H9 (cell line): ENCODE measurements around the gene RIMS1. TPM values are rescaled to one million over a fixed set of nuclear protein-coding genes. Genes with fewer than 3 reads are reported as not detected.

Source experiments
- DNase-seq: peaks from one replicate; pipeline ENCODE4 v3.0.0-alpha.2; 2017
- H2AFZ ChIP-seq: one replicate; pipeline ENCODE4 v1.6.1; 2013; ENCODE audit warnings: mild to moderate bottlenecking, low read length, control low read depth, moderate library complexity
- H2AK5ac ChIP-seq: 2 replicates; pipeline ENCODE4 v1.6.1; 2013; ENCODE audit warnings: low read length, control low read depth, mixed read lengths; ENCODE audit not compliant: insufficient read length
- H2BK120ac ChIP-seq: one replicate; pipeline ENCODE4 v1.6.1; 2013; ENCODE audit warnings: low read depth, mild to moderate bottlenecking, low read length, control low read depth, inconsistent platforms; ENCODE audit not compliant: poor library complexity, severe bottlenecking
- H2BK12ac ChIP-seq: 2 replicates; pipeline ENCODE4 v1.6.1; 2013; ENCODE audit warnings: low read length, control low read depth, mixed read lengths, low read depth; ENCODE audit not compliant: insufficient read length
- H2BK15ac ChIP-seq: 2 replicates; pipeline ENCODE4 v1.6.1; 2013; ENCODE audit warnings: low read depth, low read length, control low read depth
- H2BK20ac ChIP-seq: one replicate; pipeline ENCODE4 v1.6.1; 2013; ENCODE audit warnings: low read depth, mild to moderate bottlenecking, low read length, control low read depth, inconsistent platforms; ENCODE audit not compliant: poor library complexity, severe bottlenecking
- H2BK5ac ChIP-seq: 2 replicates; pipeline ENCODE4 v1.6.1; 2013; ENCODE audit warnings: low read length, control low read depth, mixed read lengths; ENCODE audit not compliant: insufficient read length
- H3K14ac ChIP-seq: 2 replicates; pipeline ENCODE4 v1.6.1; 2013; ENCODE audit warnings: low read length, control low read depth; ENCODE audit not compliant: insufficient read depth
- H3K18ac ChIP-seq: 2 replicates; pipeline ENCODE4 v1.6.1; 2013; ENCODE audit warnings: low read depth, mild to moderate bottlenecking, mixed read lengths, low read length, control low read depth; ENCODE audit not compliant: insufficient read length
- H3K23ac ChIP-seq: 2 replicates; pipeline ENCODE4 v1.6.1; 2013; ENCODE audit warnings: low read length, control low read depth, mixed read lengths, low read depth; ENCODE audit not compliant: insufficient read length
- H3K23me2 ChIP-seq: 2 replicates; pipeline ENCODE4 v1.6.1; 2013; ENCODE audit warnings: low read depth, mild to moderate bottlenecking, mixed read lengths, low read length, control low read depth; ENCODE audit not compliant: insufficient read length, poor library complexity, severe bottlenecking
- H3K27ac ChIP-seq: 2 replicates; pipeline ENCODE4 v1.5.1; 2013; ENCODE audit warnings: low read length, control low read depth, mixed read lengths, low read depth; ENCODE audit not compliant: insufficient read length
- H3K27me3 ChIP-seq: 2 replicates; pipeline ENCODE4 v1.6.1; 2013; ENCODE audit warnings: low read length, control low read depth, inconsistent platforms; ENCODE audit not compliant: insufficient read depth
- H3K4ac ChIP-seq: 2 replicates; pipeline ENCODE4 v1.6.1; 2013; ENCODE audit warnings: low read depth, mild to moderate bottlenecking, control low read depth, inconsistent platforms, low read length, moderate library complexity
- H3K4me1 ChIP-seq: 2 replicates; pipeline ENCODE4 v1.6.1; 2013; ENCODE audit warnings: low read length, control low read depth, inconsistent platforms; ENCODE audit not compliant: insufficient read depth
- H3K4me2 ChIP-seq: 2 replicates; pipeline ENCODE4 v1.6.1; 2013; ENCODE audit warnings: low read length, control low read depth, mixed read lengths; ENCODE audit not compliant: insufficient read length, insufficient read depth
- H3K56ac ChIP-seq: 2 replicates; pipeline ENCODE4 v1.6.1; 2013; ENCODE audit warnings: low read depth, mild to moderate bottlenecking, mixed read lengths, low read length, control low read depth; ENCODE audit not compliant: insufficient read length
- H3K79me1 ChIP-seq: 2 replicates; pipeline ENCODE4 v1.6.1; 2013; ENCODE audit warnings: low read depth, mild to moderate bottlenecking, moderate library complexity, low read length, control low read depth, inconsistent platforms; ENCODE audit not compliant: insufficient read depth, poor library complexity, severe bottlenecking
- H3K79me2 ChIP-seq: 2 replicates; pipeline ENCODE4 v1.6.1; 2013; ENCODE audit warnings: low read length, control low read depth, inconsistent platforms; ENCODE audit not compliant: insufficient read depth
- H3K9ac ChIP-seq: 2 replicates; pipeline ENCODE4 v1.6.1; 2013; ENCODE audit warnings: low read length, control low read depth, mixed read lengths; ENCODE audit not compliant: insufficient read length; ENCODE audit errors: extremely low read depth
- H3K9me3 ChIP-seq: one replicate; pipeline ENCODE4 v1.6.1; 2013; ENCODE audit warnings: low read depth, low read length, inconsistent platforms; ENCODE audit not compliant: control insufficient read depth
- H3T11ph ChIP-seq: one replicate; pipeline ENCODE4 v1.6.1; 2013; ENCODE audit warnings: mild to moderate bottlenecking, low read length, control low read depth, inconsistent platforms
- H4K20me1 ChIP-seq: one replicate; pipeline ENCODE4 v1.6.1; 2013; ENCODE audit not compliant: control insufficient read depth, insufficient read length, insufficient read depth
- H4K5ac ChIP-seq: 2 replicates; pipeline ENCODE4 v1.6.1; 2013; ENCODE audit warnings: low read depth, mild to moderate bottlenecking, mixed read lengths, low read length, control low read depth; ENCODE audit not compliant: insufficient read length
- H4K8ac ChIP-seq: replicated peaks from 2 replicates; pipeline ENCODE4 v1.6.1; 2013; ENCODE audit warnings: low read length, control low read depth, mixed read lengths, low read depth; ENCODE audit not compliant: insufficient read length
- H4K91ac ChIP-seq: 2 replicates; pipeline ENCODE4 v1.6.1; 2013; ENCODE audit warnings: low read depth, mild to moderate bottlenecking, moderate library complexity, mixed read lengths, low read length, control low read depth; ENCODE audit not compliant: insufficient read length
- H3K27ac Mint-ChIP-seq, 3 experiments: 2 replicates in 2 of 3; 3 replicates in 1 of 3; pipeline ENCODE4 v1.8.0; 2020 to 2021; ENCODE audit warnings: mixed read lengths in 3 of 3, mild to moderate bottlenecking in 1 of 3, moderate library complexity in 1 of 3
- H3K27me3 Mint-ChIP-seq: 2 replicates; pipeline ENCODE4 v1.8.0; 2021; ENCODE audit warnings: low read depth, mild to moderate bottlenecking, moderate library complexity, mixed read lengths
- H3K36me3 Mint-ChIP-seq, 3 experiments: 2 replicates in 2 of 3; 3 replicates in 1 of 3; pipeline ENCODE4 v1.8.0; 2020 to 2021; ENCODE audit warnings: low read depth in 3 of 3, mixed read lengths in 3 of 3; ENCODE audit not compliant: insufficient read depth in 1 of 3
- H3K4me1 Mint-ChIP-seq, 2 experiments: 2 replicates each; pipeline ENCODE4 v1.8.0; 2020; ENCODE audit warnings: mixed read lengths in 2 of 2
- H3K4me3 Mint-ChIP-seq, 2 experiments: 2 replicates in 1 of 2; 3 replicates in 1 of 2; pipeline ENCODE4 v1.8.0; 2020 to 2021; ENCODE audit warnings: mild to moderate bottlenecking in 2 of 2, mixed read lengths in 2 of 2, moderate library complexity in 1 of 2
- H3K9me3 Mint-ChIP-seq, 2 experiments: 2 replicates in 1 of 2; 3 replicates in 1 of 2; pipeline ENCODE4 v1.8.0; 2020; ENCODE audit warnings: mild to moderate bottlenecking in 2 of 2, mixed read lengths in 2 of 2, moderate library complexity in 1 of 2
- WGBS: extraction: QIAGEN DNeasy Blood & Tissue Kit; methylation state at CpG from one replicate; pipeline ENCODE4 v1.1.7; 2013; ENCODE audit warnings: missing lambda C conversion rate, low lambda C conversion rate, mixed read lengths; ENCODE audit not compliant: insufficient read length; ENCODE audit errors: extremely low coverage; 5-methylcytosine and 5-hydroxymethylcytosine counted together
- total RNA-seq: library from RNA; stranded (reverse); gene quantifications from 2 replicates; pipeline ENCODE4 v1.2.1, GENCODE V29; 2021
- TF ChIP-seq, protein P1 (sequence below): fragments of 200-600 bp; sonication (generic); conservative IDR thresholded peaks from 3 replicates; pipeline ENCODE4 v1.8.0; 2021; ENCODE audit warnings: antibody characterized with exemption, mild to moderate bottlenecking

Gene RIMS1
- total RNA-seq, 1 experiment from 2014 or later: 0.83 TPM

DNA sequence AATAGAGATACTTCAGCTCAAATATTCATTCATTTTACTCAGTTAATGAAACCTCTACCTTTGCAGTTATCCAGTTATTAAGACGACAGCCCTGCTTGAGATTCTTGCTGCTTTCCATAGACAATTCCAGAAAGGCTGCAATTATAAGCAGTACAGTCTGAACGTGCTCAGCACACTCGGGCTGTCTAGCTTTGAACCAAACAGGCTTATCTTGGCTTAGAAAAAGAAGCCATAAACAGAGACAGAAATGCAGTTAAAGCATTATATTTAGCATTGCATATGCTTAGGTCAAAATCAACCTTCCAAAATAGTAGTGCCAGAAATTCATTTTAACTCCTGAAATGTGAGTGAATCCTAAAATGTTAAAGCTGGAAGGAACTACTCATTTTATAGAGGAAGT lies 531.4 kb downstream of the RIMS1 start:
- no peaks in the 10 kb centered on the region for H4K20me1 ChIP-seq
- no peak overlapping the region for H2BK120ac ChIP-seq
- Mint-ChIP-seq H3K27me3 (no peaks in the 10 kb centered on the region), H3K36me3 (no peaks in the 10 kb centered on the region), H3K27ac (no peak overlapping the region), H3K9me3 (no peaks in the 10 kb centered on the region; a peak in 1 of 5 replicates), H3K4me3 (no peak overlapping the region), H3K4me1 (peaks cover 9 to 10% of the 10 kb centered on the region in 2 experiments)
- no peak overlapping the region for H2BK5ac ChIP-seq
- no peak overlapping the region for H3K18ac ChIP-seq
- no peak overlapping the region for H2AK5ac ChIP-seq
- no peak overlapping the region for H4K8ac ChIP-seq
- no peak overlapping the region for H3K23ac ChIP-seq
- no peak for DNase-seq
- H3K79me1 ChIP-seq: no peaks in the 10 kb centered on the region
- no peak overlapping the region for H3K4ac ChIP-seq
- H3K79me2 ChIP-seq: no peaks in the 10 kb centered on the region
- H3K23me2 ChIP-seq: no peaks in the 10 kb centered on the region
- H3K9ac ChIP-seq: no peak overlapping the region
- no peak overlapping the region for H2BK20ac ChIP-seq
- no peak overlapping the region for H3K14ac ChIP-seq
- no peaks in the 10 kb centered on the region for H3K4me1 ChIP-seq
- no peak overlapping the region for H4K91ac ChIP-seq
- no CpG with 5 or more reads among the region's 3 CpGs for WGBS
- TF ChIP-seq, protein P1, sequence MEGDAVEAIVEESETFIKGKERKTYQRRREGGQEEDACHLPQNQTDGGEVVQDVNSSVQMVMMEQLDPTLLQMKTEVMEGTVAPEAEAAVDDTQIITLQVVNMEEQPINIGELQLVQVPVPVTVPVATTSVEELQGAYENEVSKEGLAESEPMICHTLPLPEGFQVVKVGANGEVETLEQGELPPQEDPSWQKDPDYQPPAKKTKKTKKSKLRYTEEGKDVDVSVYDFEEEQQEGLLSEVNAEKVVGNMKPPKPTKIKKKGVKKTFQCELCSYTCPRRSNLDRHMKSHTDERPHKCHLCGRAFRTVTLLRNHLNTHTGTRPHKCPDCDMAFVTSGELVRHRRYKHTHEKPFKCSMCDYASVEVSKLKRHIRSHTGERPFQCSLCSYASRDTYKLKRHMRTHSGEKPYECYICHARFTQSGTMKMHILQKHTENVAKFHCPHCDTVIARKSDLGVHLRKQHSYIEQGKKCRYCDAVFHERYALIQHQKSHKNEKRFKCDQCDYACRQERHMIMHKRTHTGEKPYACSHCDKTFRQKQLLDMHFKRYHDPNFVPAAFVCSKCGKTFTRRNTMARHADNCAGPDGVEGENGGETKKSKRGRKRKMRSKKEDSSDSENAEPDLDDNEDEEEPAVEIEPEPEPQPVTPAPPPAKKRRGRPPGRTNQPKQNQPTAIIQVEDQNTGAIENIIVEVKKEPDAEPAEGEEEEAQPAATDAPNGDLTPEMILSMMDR: no peak
- no peak overlapping the region for H2BK12ac ChIP-seq
- H3K56ac ChIP-seq: no peak overlapping the region
- H3K27me3 ChIP-seq: no peaks in the 10 kb centered on the region
- no peak overlapping the region for H2AFZ ChIP-seq
- H4K5ac ChIP-seq: no peak overlapping the region
- no peak overlapping the region for H3K4me2 ChIP-seq
- H3K27ac ChIP-seq: no peak overlapping the region
- no peak overlapping the region for H2BK15ac ChIP-seq
- H3T11ph ChIP-seq: no peak overlapping the region
- H3K9me3 ChIP-seq: no peaks in the 10 kb centered on the region
